Measurements from ENCODE around the gene PRAMEF13.
"Not testable (repeated sequence)": the region's sequence is repeated elsewhere in the genome, so short reads cannot be mapped to it uniquely, and the experiment has no call there.

The PRAMEF13 gene, protein sequence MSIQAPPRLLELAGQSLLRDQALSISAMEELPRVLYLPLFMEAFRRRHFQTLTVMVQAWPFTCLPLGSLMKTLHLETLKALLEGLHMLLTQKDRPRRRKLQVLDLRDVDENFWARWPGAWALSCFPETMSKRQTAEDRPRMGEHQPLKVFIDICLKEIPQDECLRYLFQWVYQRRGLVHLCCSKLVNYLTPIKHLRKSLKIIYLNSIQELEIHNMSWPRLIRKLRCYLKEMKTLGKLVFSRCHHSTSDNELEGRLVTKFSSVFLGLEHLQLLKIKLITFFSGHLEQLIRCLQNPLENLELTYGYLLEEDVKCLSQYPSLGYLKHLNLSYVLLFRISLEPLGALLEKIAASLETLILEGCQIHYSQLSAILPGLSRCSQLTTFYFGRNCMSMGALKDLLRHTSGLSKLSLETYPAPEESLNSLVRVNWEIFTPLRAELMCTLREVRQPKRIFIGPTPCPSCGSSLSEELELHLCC

GRCh38 chr1:13201309-13201708 is at the start of gene PRAMEF13:
Gene PRAMEF13 (minus strand): TSS chr1:13201409. CDS start chr1:13199589, 1,820 bp downstream.
- H3K27ac ChIP-seq (ENCODE audit: low read depth, low read length); H3K4me3 ChIP-seq (ENCODE audit: low read depth, low read length); H3K27me3 ChIP-seq (ENCODE audit: control insufficient read depth, insufficient read depth, low read length); H3K9me3 ChIP-seq (ENCODE audit: control insufficient read depth, insufficient read depth, low read depth, low read length); H3K4me1 ChIP-seq (ENCODE audit: control insufficient read depth, insufficient read depth, low read length); H3K9ac ChIP-seq (ENCODE audit: low read length); H3K36me3 ChIP-seq (ENCODE audit: control insufficient read depth, insufficient read depth, low read length): not testable (repeated sequence)

GRCh38 chr1:13247122-13247521 is 45.9 kb upstream of the PRAMEF13 start:
- H3K27ac ChIP-seq (ENCODE audit: low read depth, low read length); H3K27me3 ChIP-seq (ENCODE audit: control insufficient read depth, insufficient read depth, low read length); H3K4me3 ChIP-seq (ENCODE audit: low read depth, low read length); H3K36me3 ChIP-seq (ENCODE audit: control insufficient read depth, insufficient read depth, low read length); H3K9ac ChIP-seq (ENCODE audit: low read length); H3K4me1 ChIP-seq (ENCODE audit: control insufficient read depth, insufficient read depth, low read length): not testable (repeated sequence)
- H3K9me3 ChIP-seq (ENCODE audit: control insufficient read depth, insufficient read depth, low read depth, low read length): peaks cover 31% of the 10 kb centered on the region; the same call in 1 of the 2 replicates

GRCh38 chr1:13246554-13246871 is 45.3 kb upstream of the PRAMEF13 start:
- not testable (repeated sequence) for H3K36me3 ChIP-seq (ENCODE audit: control insufficient read depth, insufficient read depth, low read length); H3K27ac ChIP-seq (ENCODE audit: low read depth, low read length); H3K4me1 ChIP-seq (ENCODE audit: control insufficient read depth, insufficient read depth, low read length); H3K27me3 ChIP-seq (ENCODE audit: control insufficient read depth, insufficient read depth, low read length); H3K9ac ChIP-seq (ENCODE audit: low read length); H3K4me3 ChIP-seq (ENCODE audit: low read depth, low read length)
- peaks cover 34% of the 10 kb centered on the region; the same call in 1 of the 2 replicates for H3K9me3 ChIP-seq (ENCODE audit: control insufficient read depth, insufficient read depth, low read depth, low read length)

GRCh38 chr1:13245841-13246553 is 44.8 kb upstream of the PRAMEF13 start:
- H3K36me3 ChIP-seq (ENCODE audit: control insufficient read depth, insufficient read depth, low read length); H3K27me3 ChIP-seq (ENCODE audit: control insufficient read depth, insufficient read depth, low read length); H3K4me1 ChIP-seq (ENCODE audit: control insufficient read depth, insufficient read depth, low read length); H3K4me3 ChIP-seq (ENCODE audit: low read depth, low read length); H3K27ac ChIP-seq (ENCODE audit: low read depth, low read length); H3K9ac ChIP-seq (ENCODE audit: low read length): not testable (repeated sequence)
- H3K9me3 ChIP-seq (ENCODE audit: control insufficient read depth, insufficient read depth, low read depth, low read length): peaks cover 35% of the 10 kb centered on the region; the same call in 1 of the 2 replicates

DNA sequence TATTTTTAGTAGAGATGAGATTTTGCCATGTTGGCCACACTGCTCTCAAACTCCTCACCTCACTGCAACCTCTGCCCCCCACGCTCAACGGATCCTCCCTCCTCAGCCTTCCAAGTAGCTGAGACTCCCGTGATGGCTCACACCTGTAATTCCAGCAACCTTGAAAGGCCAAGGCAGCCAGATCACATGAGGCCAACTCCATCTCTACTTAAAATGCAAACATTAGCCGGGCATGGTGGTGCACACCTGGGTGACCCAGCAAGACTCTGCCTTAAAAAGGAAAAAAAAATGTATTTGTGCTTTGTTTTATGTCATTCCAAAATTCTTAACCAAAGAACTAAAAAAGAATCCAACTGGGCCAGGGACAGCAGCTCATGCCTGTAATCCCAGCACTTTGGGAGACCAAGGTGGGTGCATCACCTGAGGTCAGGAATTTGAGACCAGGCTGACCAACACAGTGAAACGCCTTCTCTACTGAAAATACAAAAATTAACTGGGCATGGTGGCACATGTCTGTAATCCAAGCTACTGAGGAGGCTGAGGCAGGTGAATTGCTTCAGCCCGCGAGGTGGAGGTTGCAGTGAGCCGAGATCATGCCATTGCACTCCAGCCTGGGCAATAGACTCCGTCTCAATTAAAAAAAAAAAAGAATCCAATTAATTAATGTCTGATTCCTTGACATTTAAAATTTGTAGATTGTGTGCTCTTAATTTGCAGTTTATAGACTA is 42.5 kb upstream of the PRAMEF13 start:
- not testable (repeated sequence) for H3K36me3 ChIP-seq (ENCODE audit: control insufficient read depth, insufficient read depth, low read length)

GRCh38 chr1:13239633-13240032 is 38.4 kb upstream of the PRAMEF13 start:
- not testable (repeated sequence) for H3K4me3 ChIP-seq (ENCODE audit: low read depth, low read length); H3K27me3 ChIP-seq (ENCODE audit: control insufficient read depth, insufficient read depth, low read length); H3K9ac ChIP-seq (ENCODE audit: low read length); H3K4me1 ChIP-seq (ENCODE audit: control insufficient read depth, insufficient read depth, low read length); H3K27ac ChIP-seq (ENCODE audit: low read depth, low read length); H3K36me3 ChIP-seq (ENCODE audit: control insufficient read depth, insufficient read depth, low read length)
- peaks cover 21% of the 10 kb centered on the region; the same call in 1 of the 2 replicates for H3K9me3 ChIP-seq (ENCODE audit: control insufficient read depth, insufficient read depth, low read depth, low read length)

More for the DNA sequence above, 42.5 kb upstream of the PRAMEF13 start:
- H3K9ac ChIP-seq (ENCODE audit: low read length); H3K27ac ChIP-seq (ENCODE audit: low read depth, low read length); H3K4me1 ChIP-seq (ENCODE audit: control insufficient read depth, insufficient read depth, low read length); H3K4me3 ChIP-seq (ENCODE audit: low read depth, low read length); H3K27me3 ChIP-seq (ENCODE audit: control insufficient read depth, insufficient read depth, low read length): not testable (repeated sequence)
- H3K9me3 ChIP-seq (ENCODE audit: control insufficient read depth, insufficient read depth, low read depth, low read length): peaks cover 38% of the 10 kb centered on the region; the same call in 1 of the 2 replicates

DNA sequence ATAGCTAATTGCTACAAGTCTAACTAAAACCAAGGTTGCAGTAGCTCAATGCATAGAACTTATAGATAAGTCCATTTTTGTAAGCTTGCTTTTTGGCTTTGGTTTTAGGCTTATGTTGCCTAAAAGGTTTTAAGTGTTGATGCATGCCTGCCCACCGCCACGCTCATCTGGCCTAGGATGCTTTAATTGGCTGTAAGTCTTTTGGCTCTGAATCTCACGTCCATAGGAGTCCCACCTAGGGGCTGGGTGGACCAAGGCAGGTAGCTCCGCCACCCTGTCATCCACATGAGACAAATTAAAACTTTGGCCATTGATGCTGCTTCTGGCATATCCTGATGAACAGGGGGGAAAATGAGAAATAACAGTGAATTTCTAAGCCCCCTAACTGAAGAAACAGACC is 36.4 kb upstream of the PRAMEF13 start:
- not testable (repeated sequence) for H3K4me1 ChIP-seq (ENCODE audit: control insufficient read depth, insufficient read depth, low read length); H3K27ac ChIP-seq (ENCODE audit: low read depth, low read length); H3K4me3 ChIP-seq (ENCODE audit: low read depth, low read length); H3K36me3 ChIP-seq (ENCODE audit: control insufficient read depth, insufficient read depth, low read length); H3K9ac ChIP-seq (ENCODE audit: low read length); H3K27me3 ChIP-seq (ENCODE audit: control insufficient read depth, insufficient read depth, low read length)
- H3K9me3 ChIP-seq (ENCODE audit: control insufficient read depth, insufficient read depth, low read depth, low read length): peaks cover 30% of the 10 kb centered on the region; the same call in 1 of the 2 replicates

DNA sequence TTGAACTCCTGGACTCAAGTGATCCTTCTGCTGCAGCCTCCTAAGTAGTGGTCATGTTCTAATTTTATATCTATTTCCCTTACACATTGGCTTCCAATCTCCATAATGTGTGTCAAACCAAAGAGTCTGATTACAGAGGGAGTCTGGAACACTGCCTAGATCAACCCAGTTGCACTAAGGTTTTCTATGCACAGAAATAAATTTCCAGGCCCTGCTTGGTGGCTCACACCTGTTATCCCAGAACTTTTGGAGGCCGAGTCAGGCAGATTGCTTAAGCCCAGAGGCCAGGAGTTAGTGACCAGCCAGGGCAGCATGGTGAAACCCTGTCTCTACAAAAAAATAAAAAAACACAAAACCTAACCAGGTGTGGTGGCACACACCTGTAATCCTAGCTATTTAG is 32.8 kb upstream of the PRAMEF13 start:
- H3K4me3 ChIP-seq (ENCODE audit: low read depth, low read length); H3K36me3 ChIP-seq (ENCODE audit: control insufficient read depth, insufficient read depth, low read length); H3K27me3 ChIP-seq (ENCODE audit: control insufficient read depth, insufficient read depth, low read length); H3K27ac ChIP-seq (ENCODE audit: low read depth, low read length); H3K9ac ChIP-seq (ENCODE audit: low read length); H3K4me1 ChIP-seq (ENCODE audit: control insufficient read depth, insufficient read depth, low read length): not testable (repeated sequence)
- H3K9me3 ChIP-seq (ENCODE audit: control insufficient read depth, insufficient read depth, low read depth, low read length): peaks cover 40% of the 10 kb centered on the region; the same call in 1 of the 2 replicates

- not testable (repeated sequence) for H3K27ac ChIP-seq (ENCODE audit: low read depth, low read length); H3K4me1 ChIP-seq (ENCODE audit: control insufficient read depth, insufficient read depth, low read length); H3K9ac ChIP-seq (ENCODE audit: low read length); H3K4me3 ChIP-seq (ENCODE audit: low read depth, low read length); H3K36me3 ChIP-seq (ENCODE audit: control insufficient read depth, insufficient read depth, low read length); H3K27me3 ChIP-seq (ENCODE audit: control insufficient read depth, insufficient read depth, low read length)
- peaks cover 47% of the 10 kb centered on the region; the same call in 1 of the 2 replicates for H3K9me3 ChIP-seq (ENCODE audit: control insufficient read depth, insufficient read depth, low read depth, low read length)
Observed at GRCh38 chr1:13232056-13232455, 30.8 kb upstream of the PRAMEF13 start.

DNA sequence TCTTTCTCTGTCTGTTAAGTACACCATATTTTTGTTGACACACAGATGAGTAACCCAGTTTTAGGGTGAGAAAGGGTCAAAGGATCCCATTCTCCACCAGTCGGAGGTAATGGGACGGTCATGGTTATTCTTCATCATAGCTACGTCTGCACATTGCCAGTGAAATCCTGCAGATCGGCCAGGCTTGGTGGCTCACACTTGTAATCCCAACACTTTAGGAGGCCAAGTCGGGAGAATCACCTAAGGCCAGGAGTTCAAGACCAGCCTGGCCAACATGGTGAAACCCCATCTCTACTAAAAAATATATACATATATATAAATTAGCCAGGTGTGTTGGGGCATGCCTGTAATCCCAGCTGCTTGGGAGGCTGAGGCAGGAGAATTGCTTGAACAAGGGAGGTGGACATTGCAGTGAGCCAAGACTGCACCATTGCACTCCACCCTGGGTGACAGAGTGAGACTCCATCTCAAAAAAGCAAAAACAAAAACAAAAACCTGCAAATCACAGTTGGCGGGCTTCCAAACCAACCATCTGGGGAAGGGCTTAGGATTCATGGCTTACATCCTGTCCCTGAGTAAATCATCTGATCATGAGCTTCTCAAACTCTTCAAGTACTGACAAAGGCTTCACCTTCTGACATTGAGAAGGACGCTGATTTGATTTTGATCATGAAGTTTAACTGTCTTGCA is 30.0 kb upstream of the PRAMEF13 start:
- not testable (repeated sequence) for H3K4me3 ChIP-seq (ENCODE audit: low read depth, low read length); H3K36me3 ChIP-seq (ENCODE audit: control insufficient read depth, insufficient read depth, low read length); H3K9ac ChIP-seq (ENCODE audit: low read length); H3K27me3 ChIP-seq (ENCODE audit: control insufficient read depth, insufficient read depth, low read length); H3K4me1 ChIP-seq (ENCODE audit: control insufficient read depth, insufficient read depth, low read length); H3K27ac ChIP-seq (ENCODE audit: low read depth, low read length)
- peaks cover 49% of the 10 kb centered on the region; the same call in 1 of the 2 replicates for H3K9me3 ChIP-seq (ENCODE audit: control insufficient read depth, insufficient read depth, low read depth, low read length)
